ENCODE data around the gene HCN3. TPM values are rescaled to one million over a fixed set of nuclear protein-coding genes. Genes with fewer than 3 reads are reported as not detected.

The HCN3 gene
- polyA plus RNA-seq, 2 donors, result 2.4 to 6.6 TPM

GRCh38 chr1:155305881-155306391 lies 28.7 kb downstream of the HCN3 start:
- Histone ChIP-seq H3K36me3 (ENCODE audit: control insufficient read depth in 2 of 2, insufficient read depth in 2 of 2, low read length in 1 of 2) (no peaks in the 10 kb centered on the region), H3K27ac (ENCODE audit: low read depth in 2 of 2, low read length in 1 of 2) (peak overlapping the region in 1 of 2 donors; percentile 5), H3K4me1 (ENCODE audit: control insufficient read depth in 2 of 2, insufficient read depth in 2 of 2, low read length in 1 of 2) (peaks cover 3 to 9% of the 10 kb centered on the region in 2 donors), H3K27me3 (ENCODE audit: control insufficient read depth in 1 of 2, insufficient read depth in 2 of 2, low read length in 2 of 2) (no peaks in the 10 kb centered on the region), H3K9me3 (ENCODE audit: control insufficient read depth in 2 of 2, insufficient read depth in 1 of 2, low read depth in 1 of 2, low read length in 1 of 2) (no peaks in the 10 kb centered on the region), H3K4me3 (ENCODE audit: low read depth in 1 of 2, low read length in 2 of 2) (no peak overlapping the region)
- 63 to 70% methylated on average over 7 of the region's 7 CpGs for WGBS, 2 donors

DNA sequence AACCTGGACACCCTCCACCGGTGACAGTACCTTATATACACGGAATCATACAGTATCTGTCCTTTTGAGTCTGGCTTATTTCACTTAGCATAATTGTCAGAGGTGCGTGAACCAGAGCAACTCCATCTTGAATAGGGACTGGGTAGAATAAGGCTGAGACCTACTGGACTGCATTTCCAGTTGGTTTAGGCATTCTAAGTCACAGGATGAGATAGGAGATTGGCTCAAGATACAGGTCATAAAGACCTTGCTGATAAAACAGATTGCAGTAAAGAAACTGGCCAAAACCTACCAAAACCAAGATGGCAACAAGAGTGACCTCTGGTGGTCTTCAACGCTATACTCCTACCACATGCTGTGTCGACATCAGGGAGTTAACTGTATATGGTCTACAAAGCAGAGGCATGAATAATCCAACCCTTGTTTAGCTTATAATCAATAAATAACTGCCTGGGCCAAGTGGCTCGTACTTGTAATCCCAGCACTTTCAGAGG lies 30.0 kb downstream of the HCN3 start:
- Histone ChIP-seq H3K4me1 (ENCODE audit: control insufficient read depth in 2 of 2, insufficient read depth in 2 of 2, low read length in 1 of 2) (peaks cover 3 to 9% of the 10 kb centered on the region in 2 donors), H3K27ac (ENCODE audit: low read depth in 2 of 2, low read length in 1 of 2) (no peak overlapping the region)

GRCh38 chr1:155308493-155309422 lies 31.5 kb downstream of the HCN3 start, which contains the start of gene FDPS:
Gene FDPS (plus strand): TSS chr1:155308866. CDS start chr1:155309790, 924 bp downstream.
- peak within 1 kb of the TSS; percentile 86 to 94 for H3K27ac ChIP-seq (ENCODE audit: low read depth in 2 of 2, low read length in 1 of 2)
- peaks cover 3 to 8% of the 10 kb centered on the region in 2 donors for H3K36me3 ChIP-seq (ENCODE audit: control insufficient read depth in 2 of 2, insufficient read depth in 2 of 2, low read length in 1 of 2)
- H3K4me1 ChIP-seq (ENCODE audit: control insufficient read depth in 2 of 2, insufficient read depth in 2 of 2, low read length in 1 of 2), result peaks cover 3 to 13% of the 10 kb centered on the region in 2 donors
- peak within 1 kb of the TSS; percentile 73 to 98 for H3K4me3 ChIP-seq (ENCODE audit: low read depth in 1 of 2, low read length in 2 of 2)
- no peaks in the 10 kb centered on the region for H3K9me3 ChIP-seq (ENCODE audit: control insufficient read depth in 2 of 2, insufficient read depth in 1 of 2, low read depth in 1 of 2, low read length in 1 of 2)
- no peaks in the 10 kb centered on the region for H3K27me3 ChIP-seq (ENCODE audit: control insufficient read depth in 1 of 2, insufficient read depth in 2 of 2, low read length in 2 of 2)
- 0% methylated on average over 51 of the region's 51 CpGs for WGBS, 2 donors

More for the DNA sequence above, 30.0 kb downstream of the HCN3 start:
- H3K27me3 ChIP-seq (ENCODE audit: control insufficient read depth in 1 of 2, insufficient read depth in 2 of 2, low read length in 2 of 2), result no peaks in the 10 kb centered on the region
- H3K36me3 ChIP-seq (ENCODE audit: control insufficient read depth in 2 of 2, insufficient read depth in 2 of 2, low read length in 1 of 2), result peaks cover 0 to 4% of the 10 kb centered on the region in 2 donors
- H3K9me3 ChIP-seq (ENCODE audit: control insufficient read depth in 2 of 2, insufficient read depth in 1 of 2, low read depth in 1 of 2, low read length in 1 of 2), result no peaks in the 10 kb centered on the region
- WGBS, 2 donors, result 60 to 66% methylated on average over 6 of the region's 6 CpGs
- no peak overlapping the region for H3K4me3 ChIP-seq (ENCODE audit: low read depth in 1 of 2, low read length in 2 of 2)

DNA sequence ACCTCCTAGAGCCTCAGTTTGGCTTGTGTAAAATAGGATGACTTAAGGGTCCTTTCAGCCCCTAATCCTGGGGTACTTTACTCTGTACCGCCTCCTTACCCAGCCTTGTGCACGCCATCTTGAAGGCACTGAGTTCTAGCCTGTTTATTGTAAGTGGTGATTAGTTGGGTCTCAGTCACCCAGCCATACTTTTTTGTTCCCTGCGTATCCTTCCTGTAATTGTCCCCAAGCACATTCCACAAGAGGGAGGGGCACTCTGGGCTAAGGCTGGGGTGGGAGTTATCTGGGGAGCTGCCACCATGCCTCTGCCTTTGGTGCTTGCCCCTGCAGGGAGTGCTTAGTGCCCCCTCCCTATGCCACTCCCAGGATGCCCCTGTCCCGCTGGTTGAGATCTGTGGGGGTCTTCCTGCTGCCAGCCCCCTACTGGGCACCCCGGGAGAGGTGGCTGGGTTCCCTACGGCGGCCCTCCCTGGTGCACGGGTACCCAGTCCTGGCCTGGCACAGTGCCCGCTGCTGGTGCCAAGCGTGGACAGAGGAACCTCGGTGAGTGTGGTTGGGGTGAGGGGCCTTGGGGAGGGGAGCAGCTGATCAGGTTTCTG lies 32.3 kb downstream of the HCN3 start:
- Histone ChIP-seq H3K4me1 (ENCODE audit: control insufficient read depth in 2 of 2, insufficient read depth in 2 of 2, low read length in 1 of 2) (peaks cover 3 to 13% of the 10 kb centered on the region in 2 donors), H3K4me3 (ENCODE audit: low read depth in 1 of 2, low read length in 2 of 2) (peak overlapping the region; percentile 73 to 98), H3K9me3 (ENCODE audit: control insufficient read depth in 2 of 2, insufficient read depth in 1 of 2, low read depth in 1 of 2, low read length in 1 of 2) (no peaks in the 10 kb centered on the region), H3K36me3 (ENCODE audit: control insufficient read depth in 2 of 2, insufficient read depth in 2 of 2, low read length in 1 of 2) (peaks cover 3 to 8% of the 10 kb centered on the region in 2 donors), H3K27me3 (ENCODE audit: control insufficient read depth in 1 of 2, insufficient read depth in 2 of 2, low read length in 2 of 2) (no peaks in the 10 kb centered on the region), H3K27ac (ENCODE audit: low read depth in 2 of 2, low read length in 1 of 2) (peak overlapping the region; percentile 82 to 94)
- WGBS, 2 donors, result 8 to 9% methylated on average over 11 of the region's 11 CpGs

- Histone ChIP-seq H3K27me3 (ENCODE audit: control insufficient read depth in 1 of 2, insufficient read depth in 2 of 2, low read length in 2 of 2) (no peaks in the 10 kb centered on the region), H3K4me3 (ENCODE audit: low read depth in 1 of 2, low read length in 2 of 2) (no peak overlapping the region), H3K9me3 (ENCODE audit: control insufficient read depth in 2 of 2, insufficient read depth in 1 of 2, low read depth in 1 of 2, low read length in 1 of 2) (no peaks in the 10 kb centered on the region), H3K27ac (ENCODE audit: low read depth in 2 of 2, low read length in 1 of 2) (peak overlapping the region in 1 of 2 donors; percentile 9), H3K36me3 (ENCODE audit: control insufficient read depth in 2 of 2, insufficient read depth in 2 of 2, low read length in 1 of 2) (peaks cover 3 to 13% of the 10 kb centered on the region in 2 donors), H3K4me1 (ENCODE audit: control insufficient read depth in 2 of 2, insufficient read depth in 2 of 2, low read length in 1 of 2) (peaks cover 3 to 8% of the 10 kb centered on the region in 2 donors)
- WGBS, 2 donors, result 71 to 80% methylated on average over 8 of the region's 8 CpGs
These were observed 36.0 kb downstream of the HCN3 start for GRCh38 chr1:155313261-155313660.

GRCh38 chr1:155316922-155317321 lies 39.7 kb downstream of the HCN3 start:
- Histone ChIP-seq H3K36me3 (ENCODE audit: control insufficient read depth in 2 of 2, insufficient read depth in 2 of 2, low read length in 1 of 2) (peaks cover 3 to 20% of the 10 kb centered on the region in 2 donors), H3K4me3 (ENCODE audit: low read depth in 1 of 2, low read length in 2 of 2) (no peak overlapping the region), H3K27ac (ENCODE audit: low read depth in 2 of 2, low read length in 1 of 2) (no peak overlapping the region), H3K4me1 (ENCODE audit: control insufficient read depth in 2 of 2, insufficient read depth in 2 of 2, low read length in 1 of 2) (peaks cover 2 to 10% of the 10 kb centered on the region in 2 donors), H3K27me3 (ENCODE audit: control insufficient read depth in 1 of 2, insufficient read depth in 2 of 2, low read length in 2 of 2) (no peaks in the 10 kb centered on the region), H3K9me3 (ENCODE audit: control insufficient read depth in 2 of 2, insufficient read depth in 1 of 2, low read depth in 1 of 2, low read length in 1 of 2) (no peaks in the 10 kb centered on the region)
- 89 to 92% methylated on average over 3 of the region's 3 CpGs for WGBS, 2 donors

- H3K27ac ChIP-seq (ENCODE audit: low read depth in 2 of 2, low read length in 1 of 2), result no peak overlapping the region
- WGBS, 2 donors, result 93% methylated on average over 9 of the region's 9 CpGs
- H3K27me3 ChIP-seq (ENCODE audit: control insufficient read depth in 1 of 2, insufficient read depth in 2 of 2, low read length in 2 of 2), result no peaks in the 10 kb centered on the region
- peaks cover 2 to 15% of the 10 kb centered on the region in 2 donors for H3K4me1 ChIP-seq (ENCODE audit: control insufficient read depth in 2 of 2, insufficient read depth in 2 of 2, low read length in 1 of 2)
- H3K9me3 ChIP-seq (ENCODE audit: control insufficient read depth in 2 of 2, insufficient read depth in 1 of 2, low read depth in 1 of 2, low read length in 1 of 2), result no peaks in the 10 kb centered on the region
- H3K36me3 ChIP-seq (ENCODE audit: control insufficient read depth in 2 of 2, insufficient read depth in 2 of 2, low read length in 1 of 2), result peaks cover 0 to 20% of the 10 kb centered on the region in 2 donors
- no peak overlapping the region for H3K4me3 ChIP-seq (ENCODE audit: low read depth in 1 of 2, low read length in 2 of 2)
These were observed 40.8 kb downstream of the HCN3 start for GRCh38 chr1:155318082-155318481.

GRCh38 chr1:155319536-155319935 lies 42.3 kb downstream of the HCN3 start:
- Histone ChIP-seq H3K36me3 (ENCODE audit: control insufficient read depth in 2 of 2, insufficient read depth in 2 of 2, low read length in 1 of 2) (peaks cover 0 to 15% of the 10 kb centered on the region in 2 donors), H3K4me1 (ENCODE audit: control insufficient read depth in 2 of 2, insufficient read depth in 2 of 2, low read length in 1 of 2) (peaks cover 2 to 10% of the 10 kb centered on the region in 2 donors), H3K9me3 (ENCODE audit: control insufficient read depth in 2 of 2, insufficient read depth in 1 of 2, low read depth in 1 of 2, low read length in 1 of 2) (no peaks in the 10 kb centered on the region), H3K4me3 (ENCODE audit: low read depth in 1 of 2, low read length in 2 of 2) (no peak overlapping the region), H3K27ac (ENCODE audit: low read depth in 2 of 2, low read length in 1 of 2) (no peak overlapping the region), H3K27me3 (ENCODE audit: control insufficient read depth in 1 of 2, insufficient read depth in 2 of 2, low read length in 2 of 2) (no peaks in the 10 kb centered on the region)
- WGBS, 2 donors, result 74 to 89% methylated on average over 5 of the region's 5 CpGs

GRCh38 chr1:155320252-155320651 lies 43.0 kb downstream of the HCN3 start:
- Histone ChIP-seq H3K27ac (ENCODE audit: low read depth in 2 of 2, low read length in 1 of 2) (peak overlapping the region; percentile 57 to 84), H3K9me3 (ENCODE audit: control insufficient read depth in 2 of 2, insufficient read depth in 1 of 2, low read depth in 1 of 2, low read length in 1 of 2) (no peaks in the 10 kb centered on the region), H3K27me3 (ENCODE audit: control insufficient read depth in 1 of 2, insufficient read depth in 2 of 2, low read length in 2 of 2) (no peaks in the 10 kb centered on the region), H3K4me1 (ENCODE audit: control insufficient read depth in 2 of 2, insufficient read depth in 2 of 2, low read length in 1 of 2) (peaks cover 2 to 12% of the 10 kb centered on the region in 2 donors), H3K4me3 (ENCODE audit: low read depth in 1 of 2, low read length in 2 of 2) (peak overlapping the region; percentile 44 to 52), H3K36me3 (ENCODE audit: control insufficient read depth in 2 of 2, insufficient read depth in 2 of 2, low read length in 1 of 2) (peaks cover 0 to 13% of the 10 kb centered on the region in 2 donors)
- WGBS, 2 donors, result 30 to 36% methylated on average over 11 of the region's 11 CpGs

Measured in esophagus (tissue), 2 donors.